Measurements from ENCODE around the gene CSNK1D.
A peak's percentile ranks its signal among the peaks of the same experiment; 100 is the strongest.

Gene CSNK1D

GRCh38 chr17:82273327-82274133, at the start of gene CSNK1D:
Gene CSNK1D, minus strand, starts transcription at chr17:82273700. Its CDS starts 319 bp downstream, at chr17:82273381.
- peak; percentile 90 to 91 for DNase-seq

GRCh38 chr17:82322526-82323453, 49.3 kb upstream of the CSNK1D start:
- DNase-seq = no peak

- DNase-seq = no peak
These were observed 48.5 kb upstream of the CSNK1D start for GRCh38 chr17:82321947-82322466.

- DNase-seq = peak; percentile 76 to 83
These were observed 47.7 kb upstream of the CSNK1D start for GRCh38 chr17:82320956-82321927.

- DNase-seq = no peak
These were observed 46.8 kb upstream of the CSNK1D start for GRCh38 chr17:82320140-82320840.

- DNase-seq = no peak
These were observed 46.1 kb upstream of the CSNK1D start for GRCh38 chr17:82319619-82320062.

- DNase-seq = no peak
These were observed 45.5 kb upstream of the CSNK1D start for GRCh38 chr17:82318772-82319606.

- DNase-seq = no peak
These were observed 44.6 kb upstream of the CSNK1D start for GRCh38 chr17:82318169-82318498.

GRCh38 chr17:82317394-82318168, 44.1 kb upstream of the CSNK1D start, which contains the start of gene CD7:
Gene CD7, minus strand, starts transcription at chr17:82317608. Its CDS starts 113 bp downstream, at chr17:82317495.
- DNase-seq = peak; percentile 73 to 76

- no peak for DNase-seq
These were observed 43.3 kb upstream of the CSNK1D start for GRCh38 chr17:82316651-82317393.

- DNase-seq = peak; percentile 49 to 51
These were observed 42.3 kb upstream of the CSNK1D start for GRCh38 chr17:82315703-82316358.

GRCh38 chr17:82314727-82315605, 41.5 kb upstream of the CSNK1D start:
- DNase-seq = no peak

GRCh38 chr17:82314012-82314726, 40.7 kb upstream of the CSNK1D start:
- no peak for DNase-seq

- no peak for DNase-seq
These were observed 39.9 kb upstream of the CSNK1D start for GRCh38 chr17:82313195-82314011.

GRCh38 chr17:82311971-82312370, 38.5 kb upstream of the CSNK1D start:
- no peak for DNase-seq

- no peak for DNase-seq
These were observed 37.4 kb upstream of the CSNK1D start for GRCh38 chr17:82310877-82311276.
